H7 (cell line): ENCODE data around the gene LPIN2. TPM values are rescaled to one million over a fixed set of nuclear protein-coding genes. Genes with fewer than 3 reads are reported as not detected.

Experiments
- DNase-seq: peaks from one replicate; pipeline ENCODE4 v3.0.0; 2012
- H3K27me3 ChIP-seq: 2 replicates; pipeline ENCODE4 v1.6.0; 2011; ENCODE audit warnings: mild to moderate bottlenecking, low read length; ENCODE audit not compliant: control insufficient read depth, insufficient read depth
- H3K36me3 ChIP-seq: replicated peaks from 2 replicates; pipeline ENCODE4 v1.5.1; 2011; ENCODE audit warnings: low read length; ENCODE audit not compliant: control insufficient read depth, insufficient read depth
- H3K4me3 ChIP-seq: 2 replicates; pipeline ENCODE4 v1.5.1; 2011; ENCODE audit warnings: low read depth, mild to moderate bottlenecking, control low read depth, low read length, moderate library complexity; ENCODE audit not compliant: insufficient read depth
- total RNA-seq: library from RNA; depleted of rRNA; stranded (reverse); fragments of >200 nt; shearing (Covaris generic); gene quantifications from 2 replicates; pipeline ENCODE4 v1.2.3, GENCODE V29; 2014

The LPIN2 gene
- total RNA-seq, 1 experiment from 2014 or later: 10.8 TPM

DNA sequence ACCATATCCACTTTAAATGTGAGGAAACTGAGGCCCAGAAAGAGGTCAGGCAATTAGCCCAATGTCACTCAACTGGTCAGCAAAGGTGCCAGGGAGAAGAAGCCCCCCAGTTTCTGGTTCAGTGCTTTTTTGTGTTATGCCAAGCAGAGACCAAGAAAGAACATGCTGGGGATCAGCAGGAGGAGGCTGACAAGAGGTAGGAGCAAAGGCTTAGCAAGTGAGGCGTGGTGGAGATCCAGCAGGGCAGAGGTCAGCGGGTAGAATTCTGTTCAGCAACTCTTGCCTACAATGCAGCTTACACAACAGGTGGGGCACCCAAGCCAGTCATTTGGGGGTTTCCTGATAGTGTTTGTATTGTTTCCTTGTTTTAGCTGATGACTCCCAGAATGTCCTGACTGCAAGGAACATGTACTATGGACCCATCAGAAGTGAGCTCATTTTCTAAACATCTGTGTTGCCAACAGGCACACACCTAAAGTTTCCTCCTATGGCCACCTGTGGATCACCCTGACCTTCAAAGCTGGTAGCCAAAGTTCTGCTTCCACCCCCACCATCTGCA is 28.2 kb downstream of the LPIN2 start:
- no peak overlapping the region for H3K4me3 ChIP-seq
- no peaks in the 10 kb centered on the region for H3K36me3 ChIP-seq
- DNase-seq: no peak
- H3K27me3 ChIP-seq: no peaks in the 10 kb centered on the region

GRCh38 chr18:2984091-2984490 is 28.9 kb downstream of the LPIN2 start:
- no peak for DNase-seq
- H3K36me3 ChIP-seq: no peaks in the 10 kb centered on the region
- H3K4me3 ChIP-seq: no peak overlapping the region
- H3K27me3 ChIP-seq: no peaks in the 10 kb centered on the region

- no peaks in the 10 kb centered on the region for H3K36me3 ChIP-seq
- no peak overlapping the region for H3K4me3 ChIP-seq
- no peak for DNase-seq
- no peaks in the 10 kb centered on the region for H3K27me3 ChIP-seq
Observed at GRCh38 chr18:2983296-2983695, 29.6 kb downstream of the LPIN2 start.

- DNase-seq: no peak
- no peaks in the 10 kb centered on the region for H3K36me3 ChIP-seq
- no peak overlapping the region for H3K4me3 ChIP-seq
- H3K27me3 ChIP-seq: no peaks in the 10 kb centered on the region
Observed at GRCh38 chr18:2982452-2983269, 30.3 kb downstream of the LPIN2 start.

GRCh38 chr18:2982022-2982421 is 30.9 kb downstream of the LPIN2 start:
- no peaks in the 10 kb centered on the region for H3K27me3 ChIP-seq
- no peak for DNase-seq
- H3K4me3 ChIP-seq: no peak overlapping the region
- no peaks in the 10 kb centered on the region for H3K36me3 ChIP-seq

DNA sequence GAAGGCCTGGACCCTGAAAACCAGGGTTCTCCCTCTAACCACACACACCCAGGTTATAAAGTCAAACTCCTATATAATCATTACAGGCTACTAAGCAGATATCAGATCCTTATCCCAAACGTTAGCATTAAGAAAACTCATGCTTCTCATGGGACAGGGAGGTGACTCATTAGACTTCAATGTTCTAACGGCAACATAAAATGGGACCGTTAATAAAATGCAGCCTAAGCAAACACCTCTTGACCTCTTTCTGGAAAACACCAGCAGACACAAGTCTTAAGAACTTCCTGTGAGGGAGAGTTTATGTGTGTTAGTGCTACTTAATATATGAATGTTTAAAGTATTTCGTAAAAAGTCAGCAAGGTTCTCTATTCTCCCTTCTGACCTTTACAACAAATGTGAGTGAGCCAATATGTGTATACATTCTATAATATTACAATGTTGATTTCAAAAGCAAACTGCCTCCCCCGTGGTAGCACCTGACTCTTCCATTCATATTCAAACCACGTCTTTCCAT is 31.7 kb downstream of the LPIN2 start:
- H3K36me3 ChIP-seq: no peaks in the 10 kb centered on the region
- no peak for DNase-seq
- no peaks in the 10 kb centered on the region for H3K27me3 ChIP-seq
- no peak overlapping the region for H3K4me3 ChIP-seq

DNA sequence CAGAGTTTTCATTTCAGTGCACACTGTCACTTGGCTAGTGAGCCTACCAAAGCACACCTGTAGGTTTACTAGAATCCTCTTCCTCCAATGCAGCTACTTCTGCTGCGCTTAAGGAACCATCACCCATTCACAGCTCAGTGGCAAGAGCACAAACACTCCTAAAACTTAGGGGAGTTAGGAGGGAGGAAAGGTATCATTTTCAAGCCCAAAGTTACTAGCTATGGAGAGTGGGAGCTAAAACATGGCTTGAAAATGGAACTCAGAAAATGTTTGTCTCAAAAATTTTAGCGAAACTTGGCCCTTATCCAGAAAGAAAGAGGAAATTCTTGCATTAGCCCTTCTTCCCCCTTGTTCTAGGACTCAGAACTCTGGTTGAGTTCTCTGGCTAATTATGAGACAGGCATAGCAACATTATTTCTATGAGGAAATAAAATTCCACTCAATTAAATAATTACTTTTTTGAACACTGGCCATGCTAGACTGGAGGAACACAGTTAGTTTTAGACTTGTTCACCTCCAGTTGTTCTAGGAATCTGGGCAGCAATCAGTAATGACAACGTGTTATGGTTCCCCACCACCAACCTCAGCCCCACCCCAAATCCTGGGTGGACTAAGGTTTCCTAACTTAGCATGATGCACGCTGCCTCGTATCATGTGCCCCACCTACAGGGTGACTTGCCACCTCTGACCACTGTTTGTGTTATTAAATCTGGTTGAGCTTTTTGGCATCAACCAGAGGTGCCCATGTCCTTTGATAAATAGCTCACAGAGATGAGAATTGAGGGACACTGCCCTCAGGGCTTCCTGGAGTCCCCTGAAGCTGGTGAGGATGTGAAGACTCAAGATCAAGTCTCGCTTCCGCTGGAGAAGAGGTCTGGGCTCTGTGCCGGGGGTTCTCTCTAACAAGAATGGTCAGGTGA is 32.8 kb downstream of the LPIN2 start:
- H3K4me3 ChIP-seq: no peak overlapping the region
- H3K36me3 ChIP-seq: no peaks in the 10 kb centered on the region
- no peaks in the 10 kb centered on the region for H3K27me3 ChIP-seq
- DNase-seq: no peak

DNA sequence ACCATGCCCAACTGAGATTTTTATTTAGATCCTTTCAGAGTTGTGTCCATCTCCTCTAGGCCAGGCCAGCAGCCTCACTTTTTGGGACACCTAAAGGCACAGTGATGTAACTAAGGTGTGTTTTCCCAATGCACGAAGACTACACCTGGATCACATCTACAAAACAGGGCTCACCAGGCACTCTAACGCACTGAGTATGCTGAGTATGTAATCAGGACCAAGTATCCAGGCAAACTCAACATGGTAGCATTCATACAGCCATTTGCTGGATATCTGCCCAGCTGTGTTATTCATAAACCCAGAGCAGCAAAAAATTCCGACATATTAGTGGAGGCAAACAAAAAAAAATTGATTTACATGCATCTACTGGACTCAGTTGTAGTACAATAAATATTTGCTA is 33.8 kb downstream of the LPIN2 start:
- DNase-seq: no peak
- no peak overlapping the region for H3K4me3 ChIP-seq
- no peaks in the 10 kb centered on the region for H3K27me3 ChIP-seq
- H3K36me3 ChIP-seq: no peaks in the 10 kb centered on the region

- no peak for DNase-seq
- Histone ChIP-seq H3K27me3 (no peaks in the 10 kb centered on the region), H3K4me3 (no peak overlapping the region), H3K36me3 (no peaks in the 10 kb centered on the region)
Observed at GRCh38 chr18:2978661-2979106, 34.3 kb downstream of the LPIN2 start.

DNA sequence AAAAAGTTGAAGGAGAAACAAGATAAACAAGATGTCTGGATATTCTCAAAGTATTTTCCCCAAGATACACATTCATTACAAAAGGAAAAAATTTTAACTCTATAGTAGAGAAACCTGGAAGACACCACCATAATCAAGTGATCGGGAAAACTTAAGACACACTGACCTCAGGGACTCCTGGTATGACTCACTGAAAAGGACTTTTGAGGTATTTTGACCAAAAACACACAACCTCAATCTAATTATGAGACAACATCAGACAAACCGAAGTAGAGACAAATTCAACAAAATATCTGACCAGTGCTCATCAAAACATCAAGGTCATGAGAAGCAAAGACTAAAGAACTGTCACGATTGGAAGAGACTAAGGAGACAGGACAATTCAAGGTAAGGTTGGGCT is 34.7 kb downstream of the LPIN2 start:
- no peak for DNase-seq
- Histone ChIP-seq H3K4me3 (no peak overlapping the region), H3K27me3 (no peaks in the 10 kb centered on the region), H3K36me3 (no peaks in the 10 kb centered on the region)

- H3K27me3 ChIP-seq: no peaks in the 10 kb centered on the region
- no peak overlapping the region for H3K4me3 ChIP-seq
- DNase-seq: no peak
- H3K36me3 ChIP-seq: no peaks in the 10 kb centered on the region
Observed at GRCh38 chr18:2976218-2977132, 36.5 kb downstream of the LPIN2 start.

DNA sequence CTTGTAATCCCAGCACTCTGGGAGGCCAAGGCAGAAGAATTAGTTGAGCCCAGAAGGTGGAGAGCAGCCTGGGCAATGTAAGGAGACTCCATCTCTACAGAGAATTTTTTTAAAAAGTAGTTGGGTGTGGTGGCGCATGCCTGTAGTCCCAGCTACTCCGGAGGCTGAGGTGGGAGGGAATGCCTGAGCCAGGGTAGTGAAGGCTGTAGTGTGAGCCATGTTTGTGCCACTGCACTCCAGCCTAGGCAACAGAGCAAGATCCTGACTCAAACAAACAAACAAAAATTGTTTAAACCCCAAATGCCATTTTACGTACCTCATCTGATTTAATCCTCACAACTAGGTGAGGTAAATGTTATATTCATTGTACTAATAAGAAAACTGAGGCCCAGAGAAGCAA is 38.2 kb downstream of the LPIN2 start:
- H3K36me3 ChIP-seq: no peaks in the 10 kb centered on the region
- no peaks in the 10 kb centered on the region for H3K27me3 ChIP-seq
- no peak for DNase-seq
- H3K4me3 ChIP-seq: no peak overlapping the region

DNA sequence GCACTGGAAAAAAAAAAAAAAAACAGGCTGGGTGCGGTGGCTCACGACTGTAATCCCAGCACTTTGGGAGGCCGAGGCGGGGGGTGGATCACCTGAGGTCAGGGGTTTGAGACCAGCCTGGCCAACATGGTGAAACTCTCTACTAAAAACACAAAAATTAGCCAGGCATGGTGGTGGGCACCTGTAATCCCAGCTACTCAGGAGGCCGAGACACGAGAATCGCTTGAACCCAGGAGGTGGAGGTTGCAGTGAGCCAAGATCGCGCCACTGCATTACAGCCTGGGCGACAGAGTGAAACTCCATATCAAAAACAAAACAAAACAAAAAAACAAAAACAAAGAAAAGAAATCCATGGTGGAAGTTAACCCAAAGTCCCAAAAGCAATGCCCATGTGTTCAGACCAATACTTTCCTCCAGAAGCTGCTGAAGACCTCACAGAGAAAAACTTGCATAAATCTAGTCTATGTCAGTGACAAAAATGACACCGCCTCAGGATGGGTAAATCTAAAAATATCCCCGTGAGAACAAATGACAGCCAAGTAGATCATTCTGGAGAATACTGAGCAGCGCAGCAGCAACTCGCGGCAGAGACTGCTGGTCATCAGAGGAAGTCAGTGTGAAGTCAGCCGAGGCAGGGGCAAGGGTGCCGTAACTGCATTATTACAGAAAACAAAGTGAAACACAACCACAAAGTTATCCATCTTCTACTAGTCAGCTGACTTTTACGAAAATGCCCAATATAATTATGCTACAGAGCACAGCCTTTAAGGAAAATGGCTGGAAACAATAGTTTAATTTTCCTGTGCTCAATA is 41.0 kb downstream of the LPIN2 start:
- Histone ChIP-seq H3K36me3 (no peaks in the 10 kb centered on the region), H3K27me3 (no peaks in the 10 kb centered on the region)
- no peak for DNase-seq

More for the DNA sequence above, 41.0 kb downstream of the LPIN2 start:
- H3K4me3 ChIP-seq: no peak overlapping the region
